HUES6 (cell line): ENCODE results near the gene DUSP9.
A peak's percentile ranks its signal among the peaks of the same experiment; 100 is the strongest.
"Not testable (repeated sequence)": the region's sequence is repeated elsewhere in the genome, so short reads cannot be mapped to it uniquely, and the experiment has no call there.

Experiments
- H3K27ac ChIP-seq: 2 replicates; pipeline ENCODE4 v1.7.0; 2013; ENCODE audit warnings: low read depth, mild to moderate bottlenecking, low read length, inconsistent platforms
- H3K27me3 ChIP-seq: 2 replicates; pipeline ENCODE4 v1.6.1; 2013; ENCODE audit warnings: low read length; ENCODE audit not compliant: control insufficient read depth, insufficient read depth
- H3K36me3 ChIP-seq: 2 replicates; pipeline ENCODE4 v1.6.1; 2013; ENCODE audit warnings: low read length; ENCODE audit not compliant: control insufficient read depth, insufficient read depth
- H3K4me1 ChIP-seq: 2 replicates; pipeline ENCODE4 v1.6.1; 2013; ENCODE audit warnings: low read length; ENCODE audit not compliant: control insufficient read depth, insufficient read depth
- H3K4me3 ChIP-seq: 2 replicates; pipeline ENCODE4 v1.5.1; 2013; ENCODE audit warnings: low read depth, low read length
- H3K9ac ChIP-seq: one replicate; pipeline ENCODE4 v1.6.1; 2013; ENCODE audit warnings: mild to moderate bottlenecking, low read length
- H3K9me3 ChIP-seq: 2 replicates; pipeline ENCODE4 v1.6.1; 2013; ENCODE audit warnings: low read depth, low read length; ENCODE audit not compliant: control insufficient read depth, insufficient read depth

The DUSP9 gene

DNA sequence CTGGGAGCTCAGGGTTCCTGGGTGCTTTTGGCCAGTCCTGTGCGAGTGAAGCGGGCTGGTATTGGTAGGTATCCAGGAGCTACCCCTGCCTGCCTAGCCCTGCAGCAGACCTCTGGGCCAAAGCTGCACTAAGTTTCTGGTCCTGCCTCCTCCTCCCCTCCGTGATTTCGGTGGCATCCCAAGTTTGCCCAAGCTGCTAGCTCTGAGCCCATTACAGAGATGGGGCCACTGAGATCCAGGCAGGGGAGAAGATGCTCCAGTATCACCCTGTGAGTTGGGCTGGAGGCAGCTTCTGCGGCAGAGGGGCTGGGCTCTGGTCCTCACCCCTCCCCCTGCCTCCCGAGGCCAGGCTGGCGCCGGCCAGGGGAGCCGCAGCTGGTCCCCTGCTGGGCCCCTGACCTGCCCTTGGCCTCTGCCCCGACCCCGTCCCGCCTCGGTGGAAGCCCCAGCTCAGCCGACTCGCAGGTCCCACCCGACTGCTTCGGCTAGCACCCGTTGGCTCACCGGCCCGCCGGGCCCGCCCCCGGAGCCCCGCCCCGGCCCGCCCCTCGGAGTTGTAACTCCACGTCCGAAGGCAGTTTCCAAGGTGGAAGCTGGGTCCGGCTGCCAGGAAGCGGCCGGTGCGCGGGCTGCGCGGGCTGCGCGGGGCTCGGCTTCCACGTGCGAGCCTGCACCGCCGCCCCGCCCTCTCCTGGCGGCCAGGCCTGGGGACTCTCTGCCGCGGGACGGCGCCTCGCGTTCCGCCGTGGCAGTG is at the start of gene DUSP9:
DUSP9 (plus strand) TSS at position 584 of the 754 bp plus-strand sequence. CDS start 751 bp downstream, outside the sequence.
- H3K9ac ChIP-seq = no peak within 1 kb of the TSS
- H3K27me3 ChIP-seq = peaks cover 74% of the 10 kb centered on the region
- peaks cover 17% of the 10 kb centered on the region; the same call in 1 of the 2 replicates for H3K4me1 ChIP-seq
- no peaks in the 10 kb centered on the region for H3K36me3 ChIP-seq
- H3K9me3 ChIP-seq = peaks cover 9% of the 10 kb centered on the region; the same call in 1 of the 2 replicates
- H3K27ac ChIP-seq = no peak within 1 kb of the TSS
- H3K4me3 ChIP-seq = peak within 1 kb of the TSS; percentile 33

DNA sequence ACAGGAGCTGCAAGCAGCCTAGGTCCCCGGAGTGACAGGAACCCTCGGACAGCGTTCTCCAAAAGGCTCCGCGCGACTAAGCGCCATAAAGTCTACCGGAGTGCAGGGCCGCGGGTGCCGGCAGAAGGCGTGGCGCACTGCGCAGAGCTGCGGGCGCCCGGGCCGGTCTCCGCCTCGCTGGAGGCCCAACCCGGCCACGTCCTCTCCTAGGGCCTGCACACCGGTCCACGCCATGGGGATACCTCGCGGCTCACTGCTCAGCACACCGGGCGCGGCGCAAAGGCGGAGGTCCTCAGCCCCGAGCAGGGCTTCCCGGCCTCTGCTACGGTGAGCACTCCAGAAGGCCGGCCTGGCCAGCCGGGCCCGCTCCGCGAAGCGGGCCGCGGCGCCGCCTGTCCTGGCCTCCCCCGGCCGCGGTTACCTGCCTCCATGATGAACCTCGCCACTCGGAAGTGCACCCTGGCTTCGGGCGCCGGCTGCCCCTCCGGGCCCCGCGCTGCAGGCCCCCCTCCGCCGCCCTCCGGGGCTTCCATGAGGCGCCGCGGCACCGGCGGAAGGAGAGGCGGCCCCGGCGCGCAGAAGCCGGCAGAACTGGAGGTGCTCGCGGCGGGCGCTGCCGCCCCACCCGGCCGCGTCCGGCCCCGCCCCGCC is 48.3 kb upstream of the DUSP9 start, which contains the start of gene CCNQ:
CCNQ (minus strand) TSS at position 599 of the 651 bp plus-strand sequence; CDS start at position 533, 66 bp downstream.
- peak within 1 kb of the TSS; percentile 65; the same call in 1 of the 2 replicates for H3K27ac ChIP-seq
- H3K4me3 ChIP-seq = peak within 1 kb of the TSS; percentile 83
- H3K4me1 ChIP-seq = peaks cover 6% of the 10 kb centered on the region
- H3K36me3 ChIP-seq = peaks cover 15% of the 10 kb centered on the region
- H3K27me3 ChIP-seq = peaks cover 15% of the 10 kb centered on the region; the same call in 1 of the 2 replicates
- peaks cover 18% of the 10 kb centered on the region; the same call in 1 of the 2 replicates for H3K9me3 ChIP-seq
- peak within 1 kb of the TSS; percentile 73 for H3K9ac ChIP-seq

- Histone ChIP-seq H3K4me1 (peaks cover 6% of the 10 kb centered on the region), H3K36me3 (peaks cover 8% of the 10 kb centered on the region), H3K27ac (peak overlapping the region; percentile 65; the same call in 1 of the 2 replicates), H3K9ac (peak overlapping the region; percentile 73), H3K27me3 (peaks cover 16% of the 10 kb centered on the region; the same call in 1 of the 2 replicates), H3K4me3 (peak overlapping the region; percentile 76), H3K9me3 (peaks cover 14% of the 10 kb centered on the region; the same call in 1 of the 2 replicates)
Measured at GRCh38 chrX:153599192-153600031, 47.6 kb upstream of the DUSP9 start.

- peaks cover 4% of the 10 kb centered on the region; the same call in 1 of the 2 replicates for H3K36me3 ChIP-seq
- peaks cover 14% of the 10 kb centered on the region; the same call in 1 of the 2 replicates for H3K9me3 ChIP-seq
- peaks cover 16% of the 10 kb centered on the region; the same call in 1 of the 2 replicates for H3K27me3 ChIP-seq
- no peak overlapping the region for H3K27ac ChIP-seq
- peak overlapping the region; percentile 73 for H3K9ac ChIP-seq
- peaks cover 6% of the 10 kb centered on the region for H3K4me1 ChIP-seq
- H3K4me3 ChIP-seq = peak overlapping the region; percentile 76
Measured at GRCh38 chrX:153600032-153600373, 47.0 kb upstream of the DUSP9 start.

DNA sequence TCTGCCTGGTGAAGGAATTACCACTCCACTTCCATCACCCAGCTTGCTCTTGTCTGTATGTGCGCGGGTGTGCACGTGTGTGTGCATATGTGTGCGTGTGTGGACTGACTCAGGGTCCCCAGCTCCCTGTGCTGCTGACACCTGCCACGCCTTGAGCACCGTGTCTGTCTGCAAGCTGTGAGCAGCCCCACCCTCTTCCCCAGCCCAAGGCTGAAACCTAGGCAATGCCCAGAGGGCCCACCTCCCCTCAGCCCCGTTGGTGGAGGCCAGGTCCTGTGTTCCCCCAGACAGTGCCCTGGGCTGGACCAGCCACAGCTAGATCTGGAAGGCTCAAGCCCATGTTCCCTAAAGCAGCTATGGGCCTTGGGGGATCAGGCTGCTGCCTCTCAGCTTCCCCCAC is 46.1 kb upstream of the DUSP9 start:
- Histone ChIP-seq H3K27ac (no peak overlapping the region), H3K9me3 (peaks cover 10% of the 10 kb centered on the region; the same call in 1 of the 2 replicates), H3K4me1 (peaks cover 6% of the 10 kb centered on the region), H3K4me3 (no peak overlapping the region), H3K36me3 (no peaks in the 10 kb centered on the region), H3K9ac (no peak overlapping the region), H3K27me3 (peaks cover 19% of the 10 kb centered on the region; the same call in 1 of the 2 replicates)

GRCh38 chrX:153601511-153602110 is 45.4 kb upstream of the DUSP9 start:
- Histone ChIP-seq H3K36me3 (no peaks in the 10 kb centered on the region), H3K27ac (no peak overlapping the region), H3K27me3 (peaks cover 24% of the 10 kb centered on the region), H3K4me1 (peaks cover 6% of the 10 kb centered on the region), H3K4me3 (no peak overlapping the region), H3K9me3 (peaks cover 14% of the 10 kb centered on the region; the same call in 1 of the 2 replicates), H3K9ac (no peak overlapping the region)

- H3K4me1 ChIP-seq = peaks cover 6% of the 10 kb centered on the region
- H3K27me3 ChIP-seq = peaks cover 34% of the 10 kb centered on the region
- peaks cover 12% of the 10 kb centered on the region; the same call in 1 of the 2 replicates for H3K9me3 ChIP-seq
- H3K36me3 ChIP-seq = no peaks in the 10 kb centered on the region
- H3K9ac ChIP-seq = no peak overlapping the region
- no peak overlapping the region for H3K27ac ChIP-seq
- H3K4me3 ChIP-seq = no peak overlapping the region
Measured at GRCh38 chrX:153602601-153603000, 44.4 kb upstream of the DUSP9 start.

DNA sequence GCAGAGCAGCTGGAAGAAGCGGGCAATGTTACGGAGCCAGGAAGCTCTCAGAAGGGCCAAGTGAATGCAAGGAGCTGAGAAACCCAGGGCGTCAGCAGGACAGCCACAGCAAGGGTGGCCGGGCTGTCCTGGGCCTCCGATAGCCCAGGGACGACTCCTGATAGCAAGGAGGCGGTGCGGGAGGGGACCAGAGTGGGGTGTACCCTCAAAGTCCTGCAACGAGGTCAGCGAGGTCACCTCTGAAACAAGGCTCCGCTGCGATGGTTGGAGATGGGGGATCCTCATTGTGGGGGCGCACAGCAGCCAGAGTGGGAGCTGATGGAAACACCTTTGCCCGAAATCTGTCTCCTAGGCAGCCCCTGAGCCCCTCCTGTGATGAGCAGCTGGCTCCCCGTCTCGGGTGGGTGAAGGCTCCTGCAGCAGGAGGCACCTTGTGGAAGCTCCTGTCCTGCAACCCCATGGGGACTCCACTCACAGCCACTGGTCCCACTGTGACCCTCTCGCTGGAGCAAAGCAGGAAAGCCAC is 43.8 kb upstream of the DUSP9 start:
- Histone ChIP-seq H3K4me3 (no peak overlapping the region), H3K4me1 (peaks cover 6% of the 10 kb centered on the region), H3K9ac (no peak overlapping the region), H3K36me3 (no peaks in the 10 kb centered on the region), H3K9me3 (peaks cover 12% of the 10 kb centered on the region; the same call in 1 of the 2 replicates), H3K27ac (no peak overlapping the region), H3K27me3 (peaks cover 35% of the 10 kb centered on the region)

GRCh38 chrX:153604666-153605380 is 42.2 kb upstream of the DUSP9 start:
- H3K9ac ChIP-seq, H3K36me3 ChIP-seq, H3K4me1 ChIP-seq, H3K27ac ChIP-seq, H3K4me3 ChIP-seq: not testable (repeated sequence)
- Histone ChIP-seq H3K9me3 (peaks cover 15% of the 10 kb centered on the region; the same call in 1 of the 2 replicates), H3K27me3 (peaks cover 50% of the 10 kb centered on the region)
